ENCODE data around the gene MRPS35.

The MRPS35 gene

GRCh38 chr12:27672643-27673042, 38.0 kb upstream of the MRPS35 start (continued):
- no peak for TF ChIP-seq ZSCAN23 (tag by site-specific recombination; IDR thresholded peaks at IDR 0.05)
- TF ChIP-seq, protein P1, sequence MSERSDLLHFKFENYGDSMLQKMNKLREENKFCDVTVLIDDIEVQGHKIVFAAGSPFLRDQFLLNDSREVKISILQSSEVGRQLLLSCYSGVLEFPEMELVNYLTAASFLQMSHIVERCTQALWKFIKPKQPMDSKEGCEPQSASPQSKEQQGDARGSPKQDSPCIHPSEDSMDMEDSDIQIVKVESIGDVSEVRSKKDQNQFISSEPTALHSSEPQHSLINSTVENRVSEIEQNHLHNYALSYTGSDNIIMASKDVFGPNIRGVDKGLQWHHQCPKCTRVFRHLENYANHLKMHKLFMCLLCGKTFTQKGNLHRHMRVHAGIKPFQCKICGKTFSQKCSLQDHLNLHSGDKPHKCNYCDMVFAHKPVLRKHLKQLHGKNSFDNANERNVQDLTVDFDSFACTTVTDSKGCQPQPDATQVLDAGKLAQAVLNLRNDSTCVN (tag by site-specific recombination; optimal IDR thresholded peaks at IDR 0.05) = no peak
- no peak for TF ChIP-seq ZBTB49 (tag by site-specific recombination; IDR thresholded peaks at IDR 0.05; ENCODE audit: low read depth)
- TF ChIP-seq KLF7 (tag by site-specific recombination; IDR thresholded peaks at IDR 0.05; ENCODE audit: borderline replicate concordance) = no peak
- TF ChIP-seq, protein P2, sequence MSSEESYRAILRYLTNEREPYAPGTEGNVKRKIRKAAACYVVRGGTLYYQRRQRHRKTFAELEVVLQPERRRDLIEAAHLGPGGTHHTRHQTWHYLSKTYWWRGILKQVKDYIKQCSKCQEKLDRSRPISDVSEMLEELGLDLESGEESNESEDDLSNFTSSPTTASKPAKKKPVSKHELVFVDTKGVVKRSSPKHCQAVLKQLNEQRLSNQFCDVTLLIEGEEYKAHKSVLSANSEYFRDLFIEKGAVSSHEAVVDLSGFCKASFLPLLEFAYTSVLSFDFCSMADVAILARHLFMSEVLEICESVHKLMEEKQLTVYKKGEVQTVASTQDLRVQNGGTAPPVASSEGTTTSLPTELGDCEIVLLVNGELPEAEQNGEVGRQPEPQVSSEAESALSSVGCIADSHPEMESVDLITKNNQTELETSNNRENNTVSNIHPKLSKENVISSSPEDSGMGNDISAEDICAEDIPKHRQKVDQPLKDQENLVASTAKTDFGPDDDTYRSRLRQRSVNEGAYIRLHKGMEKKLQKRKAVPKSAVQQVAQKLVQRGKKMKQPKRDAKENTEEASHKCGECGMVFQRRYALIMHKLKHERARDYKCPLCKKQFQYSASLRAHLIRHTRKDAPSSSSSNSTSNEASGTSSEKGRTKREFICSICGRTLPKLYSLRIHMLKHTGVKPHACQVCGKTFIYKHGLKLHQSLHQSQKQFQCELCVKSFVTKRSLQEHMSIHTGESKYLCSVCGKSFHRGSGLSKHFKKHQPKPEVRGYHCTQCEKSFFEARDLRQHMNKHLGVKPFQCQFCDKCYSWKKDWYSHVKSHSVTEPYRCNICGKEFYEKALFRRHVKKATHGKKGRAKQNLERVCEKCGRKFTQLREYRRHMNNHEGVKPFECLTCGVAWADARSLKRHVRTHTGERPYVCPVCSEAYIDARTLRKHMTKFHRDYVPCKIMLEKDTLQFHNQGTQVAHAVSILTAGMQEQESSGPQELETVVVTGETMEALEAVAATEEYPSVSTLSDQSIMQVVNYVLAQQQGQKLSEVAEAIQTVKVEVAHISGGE (tag by site-specific recombination; conservative IDR thresholded peaks at IDR 0.05; ENCODE audit: low read depth) = no peak
- no peak for TF ChIP-seq ZNF600 (tag by site-specific recombination; IDR thresholded peaks at IDR 0.05)
- no peak for TF ChIP-seq BCL11A (tag by site-specific recombination; IDR thresholded peaks at IDR 0.05; ENCODE audit: low read depth)
- TF ChIP-seq ZNF23 (tag by site-specific recombination; IDR thresholded peaks at IDR 0.05; ENCODE audit: borderline replicate concordance) = no peak

- Histone ChIP-seq H3K27ac (ENCODE audit: extremely low read depth, low read depth, low read length) (no peak overlapping the region), H3K36me3 (ENCODE audit: control insufficient read depth in 2 of 2, insufficient read depth in 1 of 2, low read length in 2 of 2) (peaks cover 0 to 9% of the 10 kb centered on the region in 2 experiments; a peak in 1 of 3 replicates), H3K4me1 (ENCODE audit: control insufficient read depth, insufficient read depth, low read length) (no peaks in the 10 kb centered on the region), H3K4me3 (ENCODE audit: low read depth, low read length) (no peak overlapping the region), H3K9me3 (ENCODE audit: control insufficient read depth, insufficient read depth, low read depth, low read length) (no peaks in the 10 kb centered on the region)
- TF ChIP-seq ZNF837 (tag by site-specific recombination; IDR thresholded peaks at IDR 0.05) (no peak), PRDM4 (tag by site-specific recombination; IDR thresholded peaks at IDR 0.05) (no peak), BCL11A (tag by site-specific recombination; IDR thresholded peaks at IDR 0.05; ENCODE audit: low read depth) (no peak), ZNF488 (tag by site-specific recombination; IDR thresholded peaks at IDR 0.05) (no peak), ZNF792 (tag by site-specific recombination; IDR thresholded peaks at IDR 0.05) (no peak), ZNF692 (tag by site-specific recombination; IDR thresholded peaks at IDR 0.05) (no peak), KLF7 (tag by site-specific recombination; IDR thresholded peaks at IDR 0.05; ENCODE audit: borderline replicate concordance) (no peak), ZNF169 (tag by site-specific recombination; IDR thresholded peaks at IDR 0.05) (no peak), ZNF132 (tag by site-specific recombination; IDR thresholded peaks at IDR 0.05; ENCODE audit: borderline replicate concordance) (no peak), GLI2 (tag by site-specific recombination; IDR thresholded peaks at IDR 0.05; ENCODE audit: borderline replicate concordance, low read depth) (no peak), GLIS1 (tag by site-specific recombination; IDR thresholded peaks at IDR 0.05) (no peak), SCRT2 (tag by site-specific recombination; IDR thresholded peaks at IDR 0.05) (no peak)
- TF ChIP-seq, protein P3, sequence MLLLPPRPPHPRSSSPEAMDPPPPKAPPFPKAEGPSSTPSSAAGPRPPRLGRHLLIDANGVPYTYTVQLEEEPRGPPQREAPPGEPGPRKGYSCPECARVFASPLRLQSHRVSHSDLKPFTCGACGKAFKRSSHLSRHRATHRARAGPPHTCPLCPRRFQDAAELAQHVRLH (tag by site-specific recombination; IDR thresholded peaks at IDR 0.05) = no peak
- ChIA-PET POLR2A (no interaction called here), CTCF (interaction anchor here (0.8 kb wide), 1 partner anchor 249 kb away, joined by 4 read pairs; no protein-coding TSS in a partner anchor)
Observed at GRCh38 chr12:27673101-27673718, 37.4 kb upstream of the MRPS35 start.

Measured in HEK293 (cell line).